Fibroblast of the aortic adventitia (primary cell): ENCODE data around the gene NOTCH1. TPM values are rescaled to one million over a fixed set of nuclear protein-coding genes. Genes with fewer than 3 reads are reported as not detected.

ENCODE experiments used
- DNase-seq: peaks from one replicate; pipeline ENCODE4 v3.0.0-alpha.2; 2010; ENCODE audit warnings: low read depth
- H3K4me3 ChIP-seq: 2 replicates; pipeline ENCODE4 v1.5.1; 2011; ENCODE audit warnings: low read depth, mild to moderate bottlenecking, control low read depth, low read length, moderate library complexity
- total RNA-seq: library from RNA; depleted of rRNA; stranded (reverse); fragments of >200 nt; gene quantifications from 2 replicates; pipeline ENCODE4 v1.2.3, GENCODE V29; 2012; ENCODE audit warnings: low replicate concordance
- TF ChIP-seq, protein P1 (sequence below): IDR thresholded peaks from 2 replicates; pipeline ENCODE4 v1.5.1; 2011; ENCODE audit warnings: mild to moderate bottlenecking, low read length, control low read depth, inconsistent platforms; ENCODE audit not compliant: insufficient read depth

The NOTCH1 gene
- total RNA-seq, 1 donor = 8.8 TPM

DNA sequence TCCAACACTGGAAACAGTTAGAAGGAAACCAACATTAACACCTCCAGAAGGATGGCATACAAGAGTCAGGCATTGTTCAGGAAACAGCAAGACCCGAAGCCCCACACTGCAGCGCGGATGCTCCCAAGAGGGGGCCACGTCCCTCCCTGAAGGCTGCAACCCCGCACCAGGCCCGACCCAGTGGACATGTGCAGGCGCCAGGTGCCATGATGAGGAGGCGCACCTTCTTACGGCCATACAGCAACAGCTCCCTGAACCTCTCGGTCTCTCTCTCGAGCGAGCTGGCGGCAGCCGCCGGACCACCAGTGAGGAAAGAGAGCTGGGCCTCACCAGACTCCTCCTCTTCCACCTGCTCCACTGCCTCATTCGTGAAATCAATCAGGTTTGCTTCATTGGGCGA, 83.2 kb downstream of the NOTCH1 start:
- H3K4me3 ChIP-seq = no peak overlapping the region
- TF ChIP-seq, protein P1, sequence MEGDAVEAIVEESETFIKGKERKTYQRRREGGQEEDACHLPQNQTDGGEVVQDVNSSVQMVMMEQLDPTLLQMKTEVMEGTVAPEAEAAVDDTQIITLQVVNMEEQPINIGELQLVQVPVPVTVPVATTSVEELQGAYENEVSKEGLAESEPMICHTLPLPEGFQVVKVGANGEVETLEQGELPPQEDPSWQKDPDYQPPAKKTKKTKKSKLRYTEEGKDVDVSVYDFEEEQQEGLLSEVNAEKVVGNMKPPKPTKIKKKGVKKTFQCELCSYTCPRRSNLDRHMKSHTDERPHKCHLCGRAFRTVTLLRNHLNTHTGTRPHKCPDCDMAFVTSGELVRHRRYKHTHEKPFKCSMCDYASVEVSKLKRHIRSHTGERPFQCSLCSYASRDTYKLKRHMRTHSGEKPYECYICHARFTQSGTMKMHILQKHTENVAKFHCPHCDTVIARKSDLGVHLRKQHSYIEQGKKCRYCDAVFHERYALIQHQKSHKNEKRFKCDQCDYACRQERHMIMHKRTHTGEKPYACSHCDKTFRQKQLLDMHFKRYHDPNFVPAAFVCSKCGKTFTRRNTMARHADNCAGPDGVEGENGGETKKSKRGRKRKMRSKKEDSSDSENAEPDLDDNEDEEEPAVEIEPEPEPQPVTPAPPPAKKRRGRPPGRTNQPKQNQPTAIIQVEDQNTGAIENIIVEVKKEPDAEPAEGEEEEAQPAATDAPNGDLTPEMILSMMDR = no peak
- no peak for DNase-seq

DNA sequence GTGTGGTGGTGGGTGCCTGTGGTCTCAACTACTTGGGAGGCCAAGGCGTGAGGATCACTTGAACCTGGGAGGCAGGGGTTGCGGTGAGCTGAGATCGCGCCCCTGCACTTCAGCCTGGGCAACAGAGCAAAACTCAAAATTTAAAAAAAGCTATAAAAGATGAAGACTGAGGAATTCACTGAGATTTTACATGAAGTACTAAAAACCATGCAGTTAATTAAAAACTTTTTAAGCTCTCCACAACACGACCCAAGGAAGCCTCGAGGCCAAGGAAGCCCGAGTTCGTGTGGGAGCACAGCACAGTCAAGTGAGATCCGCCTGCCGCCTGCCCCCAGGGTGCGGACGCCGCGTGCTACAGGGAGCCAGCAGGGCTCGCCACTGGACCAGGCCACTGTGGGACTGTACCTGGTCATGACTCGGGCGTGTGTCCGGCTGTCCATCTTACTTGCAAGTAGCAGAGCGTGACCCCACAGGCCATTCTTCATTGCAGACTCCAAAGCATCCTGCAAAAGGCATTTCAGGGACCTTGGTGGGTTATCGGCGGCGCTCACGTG, 85.0 kb downstream of the NOTCH1 start:
- no peak overlapping the region for H3K4me3 ChIP-seq
- TF ChIP-seq, protein P1 = no peak
- no peak for DNase-seq

DNA sequence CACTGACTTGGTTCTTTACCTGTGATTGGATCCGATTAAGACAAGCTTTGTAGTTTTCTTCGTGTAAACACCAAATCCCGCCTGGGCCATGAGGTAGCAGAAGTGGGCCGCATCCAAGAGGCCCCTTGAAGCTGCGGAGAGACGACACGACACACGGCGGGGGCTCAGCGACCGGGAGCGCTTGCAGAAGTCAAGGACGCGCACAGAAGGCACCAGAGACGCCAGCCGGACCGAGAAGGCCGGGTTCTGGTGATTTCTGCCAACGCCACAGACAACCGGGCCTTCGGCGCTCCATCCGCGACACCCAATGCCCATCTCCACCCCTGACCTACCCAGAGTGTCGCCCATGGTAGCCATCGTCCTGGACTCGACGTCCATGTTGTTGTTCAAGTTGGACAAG, 86.4 kb downstream of the NOTCH1 start:
- H3K4me3 ChIP-seq = no peak overlapping the region
- TF ChIP-seq, protein P1 = no peak
- no peak for DNase-seq

DNA sequence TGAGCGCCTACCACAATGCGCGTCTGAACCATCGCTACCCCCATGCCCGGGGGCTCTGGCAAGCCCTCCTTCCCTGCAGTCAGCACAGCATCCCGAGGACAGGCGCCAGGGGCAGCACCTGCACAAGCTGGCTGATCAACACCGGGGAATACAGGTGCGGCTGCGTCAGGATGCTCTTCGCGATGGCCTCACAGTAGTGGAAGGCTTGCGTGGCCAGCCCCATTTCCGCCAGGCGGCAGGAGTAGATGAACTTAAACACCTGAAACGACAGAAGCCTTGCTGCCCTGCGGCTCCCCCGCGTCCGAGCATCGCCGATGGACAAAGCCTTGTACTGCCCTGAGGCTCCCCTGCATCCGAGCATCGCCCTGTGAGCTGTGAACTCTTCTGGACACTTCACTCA, 88.5 kb downstream of the NOTCH1 start:
- no peak overlapping the region for H3K4me3 ChIP-seq
- no peak for DNase-seq
- TF ChIP-seq, protein P1 = no peak

DNA sequence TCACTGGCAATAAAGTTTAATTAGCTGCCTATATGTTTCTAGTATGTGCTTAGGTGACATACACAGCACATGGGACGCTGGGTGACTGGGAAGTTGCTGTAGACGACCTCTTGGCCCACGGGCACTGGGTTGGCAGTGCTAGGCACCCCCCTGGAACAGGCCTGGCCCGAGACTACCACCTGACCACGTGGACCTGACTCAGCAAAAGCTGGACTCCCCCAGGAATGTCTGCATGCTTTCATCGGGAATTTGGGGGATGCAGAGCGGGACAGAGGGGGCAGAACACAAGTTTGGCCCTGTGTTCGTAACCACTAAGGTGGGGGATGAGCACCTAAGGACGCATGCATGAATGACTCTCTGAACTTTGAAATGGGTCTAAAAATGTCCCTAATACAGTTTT, 89.6 kb downstream of the NOTCH1 start:
- TF ChIP-seq, protein P1 = no peak
- no peak overlapping the region for H3K4me3 ChIP-seq
- no peak for DNase-seq

DNA sequence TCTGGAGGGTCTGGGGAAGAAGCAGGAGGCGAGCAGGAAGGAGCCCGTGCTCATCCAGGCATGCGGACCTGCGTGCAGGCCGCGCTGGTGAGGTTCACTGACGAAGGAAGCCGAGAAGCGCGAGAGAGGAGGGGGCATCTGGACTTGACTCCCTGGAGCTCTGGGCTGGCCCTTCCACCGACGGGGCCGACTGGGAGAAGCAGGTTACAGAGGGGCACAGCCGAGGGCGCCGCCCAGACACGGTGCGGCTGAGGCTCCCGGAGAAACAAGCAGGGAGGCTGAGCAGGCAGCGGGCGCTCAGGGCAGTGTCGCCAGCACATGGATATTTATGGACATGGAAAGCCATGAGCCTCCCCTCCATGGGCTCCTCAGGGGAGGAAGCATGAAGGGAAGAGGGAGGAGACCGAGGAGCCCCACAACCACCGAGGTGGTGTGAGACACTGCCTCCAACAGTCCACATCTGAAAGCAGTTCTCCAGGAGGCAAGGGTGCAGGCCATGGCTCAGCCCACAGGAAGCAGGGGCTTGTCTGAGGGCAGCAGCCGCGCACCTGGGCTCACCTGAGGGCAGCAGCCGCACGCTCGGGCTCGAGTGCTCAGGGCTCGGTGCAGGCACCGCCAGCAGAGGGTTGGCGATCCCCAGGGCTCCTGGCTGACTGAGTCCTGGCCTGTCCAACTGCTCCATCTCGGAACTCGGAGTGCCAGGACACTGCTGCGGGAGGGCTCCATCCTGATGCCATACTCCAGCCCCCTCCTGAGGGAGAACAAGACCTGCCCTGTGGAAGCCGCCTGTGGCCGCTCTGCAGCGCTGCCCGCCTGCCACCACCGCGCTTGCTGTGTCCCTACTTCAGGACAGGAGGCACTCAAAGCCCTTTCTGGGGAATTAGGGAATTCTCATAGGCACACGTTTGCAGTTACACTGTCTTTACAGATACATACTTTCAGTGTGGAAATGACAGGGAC, 90.5 kb downstream of the NOTCH1 start:
- H3K4me3 ChIP-seq = no peak overlapping the region
- TF ChIP-seq, protein P1 = no peak
- DNase-seq = no peak
